Measurements from ENCODE around the gene TAOK1.
"Not testable (repeated sequence)": the region's sequence is repeated elsewhere in the genome, so short reads cannot be mapped to it uniquely, and the experiment has no call there.

Gene TAOK1

DNA sequence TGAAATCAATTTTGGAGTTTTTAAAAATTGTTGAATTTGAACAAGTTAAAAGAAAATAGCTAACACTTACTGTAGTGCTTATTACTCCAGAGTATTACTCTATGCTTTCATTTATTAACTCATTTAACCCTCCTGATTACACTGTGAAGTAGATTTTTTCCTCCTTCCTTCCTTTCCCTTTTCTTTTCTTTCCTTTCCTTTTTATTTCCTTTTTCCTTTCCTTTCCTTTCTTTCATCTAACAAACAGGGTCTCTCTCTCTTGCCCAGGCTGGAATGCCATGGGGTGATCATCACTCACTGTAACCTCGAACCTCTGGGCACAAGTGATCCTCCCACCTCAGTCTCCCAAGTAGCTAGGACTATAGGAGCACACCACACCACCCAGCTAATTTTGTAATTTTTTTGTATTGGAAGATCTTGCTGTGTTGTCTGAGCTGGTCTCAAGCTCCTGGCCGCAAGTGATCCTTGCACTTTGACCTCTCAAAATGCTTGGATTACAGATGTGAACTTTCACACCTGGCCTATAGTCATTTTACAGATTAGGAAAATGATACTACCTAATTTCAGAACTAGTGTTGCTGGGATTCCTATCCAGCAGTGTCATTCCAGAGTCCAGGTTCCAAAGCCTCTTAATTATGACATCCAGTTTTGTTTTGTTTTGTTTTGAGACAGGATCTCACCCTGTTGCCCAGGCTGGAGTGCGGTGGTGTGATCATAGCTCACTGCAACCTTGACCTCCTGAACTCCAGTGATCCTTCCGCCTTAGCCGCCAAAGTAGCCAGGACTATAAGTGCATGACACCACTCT is 59.9 kb downstream of the TAOK1 start:
- no peak for DNase-seq

DNA sequence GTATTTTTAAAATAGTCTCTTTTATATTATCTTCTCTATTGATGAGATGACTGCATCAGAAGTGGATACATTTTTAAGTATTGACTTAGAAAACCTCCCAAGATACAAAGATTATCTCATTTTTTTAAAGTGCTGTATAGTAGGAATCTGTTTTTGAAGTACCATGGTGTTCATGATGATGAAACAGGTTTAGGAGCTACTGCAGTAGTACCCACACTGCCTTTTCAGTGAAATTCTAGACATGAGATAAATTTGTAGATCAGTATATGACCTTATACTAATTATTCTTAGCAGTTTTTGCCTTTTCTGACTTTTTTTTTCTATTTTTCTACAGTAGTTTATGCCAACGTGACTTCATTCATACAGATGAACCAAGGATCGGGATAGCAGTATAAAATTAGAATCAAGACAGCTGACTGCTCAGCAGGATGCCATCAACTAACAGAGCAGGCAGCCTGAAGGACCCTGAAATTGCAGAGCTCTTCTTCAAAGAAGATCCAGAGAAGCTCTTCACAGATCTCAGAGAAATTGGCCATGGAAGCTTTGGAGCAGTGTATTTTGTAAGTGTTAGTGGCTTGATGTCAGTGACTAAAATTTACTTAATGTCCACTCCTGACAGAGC is 61.1 kb downstream of the TAOK1 start:
- DNase-seq = no peak

DNA sequence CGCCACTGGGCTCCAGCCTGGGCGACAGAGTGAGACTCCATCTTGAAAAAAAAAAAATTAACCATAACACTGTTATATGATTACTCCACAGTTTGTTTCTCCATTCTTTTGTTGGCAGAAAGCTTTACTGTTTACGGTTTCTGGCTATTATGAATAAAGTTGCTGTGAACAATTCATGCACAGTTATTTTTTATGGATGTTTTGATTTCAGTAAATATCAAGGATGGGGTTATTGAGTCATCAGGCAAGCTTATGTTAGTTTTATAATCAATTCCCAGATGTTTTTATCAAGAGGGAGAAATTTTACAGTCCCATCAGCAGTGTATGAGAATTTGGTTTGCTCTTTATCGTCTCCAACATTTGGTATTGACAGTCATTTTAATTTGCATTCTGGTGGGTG is 67.9 kb downstream of the TAOK1 start:
- DNase-seq = no peak

GRCh38 chr17:29461483-29462206 is 71.5 kb downstream of the TAOK1 start:
- no peak for DNase-seq

DNA sequence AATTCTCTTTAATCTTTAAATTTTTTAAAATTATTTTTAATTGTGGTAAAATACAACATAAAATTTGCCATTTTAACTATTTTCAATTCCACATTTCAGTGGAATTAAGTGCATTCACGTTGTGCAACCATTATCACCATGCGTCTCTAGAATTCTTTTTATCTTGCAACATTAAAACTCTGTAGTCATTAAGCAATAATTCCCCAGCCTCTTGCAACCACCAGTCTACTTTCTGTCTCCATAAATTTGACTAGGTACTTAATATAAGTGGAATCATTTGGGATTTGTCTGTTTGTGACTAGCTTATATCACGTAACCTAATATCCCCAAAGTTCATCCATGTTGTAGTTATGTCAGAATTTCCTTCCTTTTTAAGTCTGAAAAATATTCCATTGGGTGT is 79.1 kb downstream of the TAOK1 start:
- peak; percentile 47 to 67 for DNase-seq

DNA sequence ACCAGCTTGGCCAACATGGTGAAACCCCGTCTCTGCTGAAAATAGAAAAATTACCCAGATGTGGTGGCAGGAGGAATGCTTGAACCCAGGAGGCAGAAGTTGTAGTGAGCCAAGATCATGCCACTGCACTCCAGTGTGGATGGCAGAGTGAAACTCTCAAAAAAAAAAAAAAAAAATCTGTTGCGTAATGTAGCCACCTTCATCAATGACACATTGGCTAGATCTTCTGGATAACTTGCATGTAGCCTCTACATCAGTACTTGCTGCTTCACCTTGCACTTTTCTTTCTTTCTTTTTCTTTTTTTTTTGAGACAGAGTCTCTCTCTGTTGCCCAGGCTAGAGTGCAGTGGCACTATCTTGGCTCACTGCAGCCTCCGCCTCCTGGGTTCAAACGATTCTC is 83.3 kb downstream of the TAOK1 start:
- DNase-seq = not testable (repeated sequence)

GRCh38 chr17:29474297-29474696 is 84.1 kb downstream of the TAOK1 start:
- no peak for DNase-seq

DNA sequence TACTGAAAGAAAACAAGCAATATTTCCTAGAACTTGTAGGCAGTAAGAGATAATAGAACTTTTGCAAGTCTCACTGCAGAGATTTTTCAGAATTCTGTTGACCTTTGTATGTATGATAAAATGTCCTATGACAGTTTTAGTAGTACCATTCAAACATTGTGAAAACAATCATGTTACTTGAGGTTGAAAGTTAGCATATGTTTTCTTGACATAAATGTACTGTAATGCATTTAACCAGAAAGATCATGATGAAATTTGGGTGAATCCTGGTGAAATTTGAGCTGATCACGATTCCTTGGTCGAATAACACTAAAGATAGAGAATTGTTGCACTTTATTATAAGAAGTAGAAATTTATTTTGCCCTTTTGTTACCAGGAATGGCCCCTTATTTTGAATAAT is 85.7 kb downstream of the TAOK1 start:
- no peak for DNase-seq

DNA sequence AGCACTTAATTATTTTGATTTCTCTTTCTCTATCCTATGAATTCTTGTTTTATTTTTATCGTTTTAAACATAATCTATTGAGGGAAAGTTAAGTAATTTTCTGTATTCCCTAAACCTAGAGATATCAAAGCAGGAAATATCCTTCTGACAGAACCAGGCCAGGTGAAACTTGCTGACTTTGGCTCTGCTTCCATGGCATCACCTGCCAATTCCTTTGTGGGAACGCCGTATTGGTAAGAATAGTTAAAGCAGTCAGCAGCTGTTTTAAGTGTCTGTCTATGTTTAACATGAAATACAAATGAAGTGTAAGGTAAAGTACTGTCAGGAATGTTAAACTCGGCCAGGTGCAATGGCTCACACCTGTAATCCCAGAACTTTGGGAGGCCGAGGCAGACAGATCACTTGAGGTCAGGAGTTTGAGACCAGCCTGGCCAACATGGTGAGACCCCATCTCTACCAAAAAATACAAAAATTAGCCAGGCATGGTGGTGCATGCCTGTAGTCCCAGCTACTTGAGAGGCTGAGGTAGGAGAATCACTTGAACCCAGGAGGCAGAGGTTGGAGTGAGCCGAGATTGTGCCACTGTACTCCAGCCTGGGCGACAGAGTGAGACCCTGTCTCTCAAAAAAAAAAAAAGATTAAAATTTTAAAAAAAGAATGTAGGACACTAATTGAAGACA is 90.2 kb downstream of the TAOK1 start:
- DNase-seq = not testable (repeated sequence)

- no peak for DNase-seq
Measured at GRCh38 chr17:29483503-29483902, 93.3 kb downstream of the TAOK1 start.

GRCh38 chr17:29495011-29495410 is 104.8 kb downstream of the TAOK1 start:
- no peak for DNase-seq

DNA sequence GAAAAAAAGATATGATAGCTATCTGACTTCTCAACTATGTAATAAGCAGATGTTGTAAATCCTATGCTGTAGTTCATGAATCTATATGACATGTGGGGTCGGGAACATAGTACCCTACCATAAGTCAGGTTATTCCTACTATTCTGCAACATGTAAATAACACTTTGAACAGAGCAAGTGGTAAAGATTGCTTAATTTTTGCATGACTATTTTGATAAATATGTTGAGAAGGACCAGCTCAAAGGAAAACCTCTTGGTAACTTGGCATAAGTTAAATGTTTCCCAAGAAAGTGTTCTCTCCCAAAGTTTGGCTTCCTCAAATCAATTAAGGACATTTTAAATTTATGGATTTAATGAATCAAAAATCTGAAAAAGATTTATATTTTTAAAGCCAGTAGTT is 114.5 kb downstream of the TAOK1 start:
- DNase-seq = no peak

GRCh38 chr17:29505836-29506235 is 115.7 kb downstream of the TAOK1 start:
- DNase-seq = peak; percentile 33 to 57

DNA sequence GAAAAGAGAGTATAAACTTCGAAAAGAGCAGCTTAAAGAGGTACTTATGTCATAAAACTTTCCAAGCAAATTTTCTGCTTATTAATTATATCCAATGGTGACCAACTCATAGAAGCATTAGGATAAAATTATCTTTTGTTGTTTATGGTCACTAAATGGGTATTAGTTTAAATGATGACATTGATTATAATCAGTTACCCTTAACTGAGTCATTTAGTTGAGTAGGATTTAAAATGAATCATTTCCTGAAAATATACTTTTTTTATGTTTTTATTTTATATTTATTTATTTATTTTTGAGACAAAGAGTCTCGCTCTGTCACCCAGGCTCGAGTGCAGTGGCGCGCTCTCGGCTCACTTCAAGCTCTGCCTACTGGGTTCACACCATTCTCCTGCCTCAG is 120.8 kb downstream of the TAOK1 start:
- no peak for DNase-seq

GRCh38 chr17:29514792-29515191 is 124.6 kb downstream of the TAOK1 start:
- DNase-seq = no peak

DNA sequence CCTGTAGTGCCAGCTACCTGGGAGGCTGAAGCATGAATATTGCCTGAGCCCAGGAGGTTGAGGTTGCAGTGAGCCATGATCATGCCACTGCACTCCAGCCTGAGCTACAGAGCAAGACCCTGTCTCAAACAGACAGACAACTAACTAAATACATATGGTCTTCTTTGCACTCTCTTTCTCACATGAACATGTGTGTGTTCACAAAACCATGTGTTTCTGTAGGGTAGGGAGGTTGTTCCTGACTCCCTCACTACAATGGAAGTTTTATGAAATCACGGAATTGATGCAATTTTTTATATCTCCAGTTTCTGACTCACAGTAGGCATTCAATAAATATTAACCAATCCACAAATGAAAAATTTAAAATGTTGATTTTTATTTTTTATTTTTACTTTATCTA is 128.2 kb downstream of the TAOK1 start:
- DNase-seq = no peak

- no peak for DNase-seq
Measured at GRCh38 chr17:29524692-29525091, 134.5 kb downstream of the TAOK1 start.

DNA sequence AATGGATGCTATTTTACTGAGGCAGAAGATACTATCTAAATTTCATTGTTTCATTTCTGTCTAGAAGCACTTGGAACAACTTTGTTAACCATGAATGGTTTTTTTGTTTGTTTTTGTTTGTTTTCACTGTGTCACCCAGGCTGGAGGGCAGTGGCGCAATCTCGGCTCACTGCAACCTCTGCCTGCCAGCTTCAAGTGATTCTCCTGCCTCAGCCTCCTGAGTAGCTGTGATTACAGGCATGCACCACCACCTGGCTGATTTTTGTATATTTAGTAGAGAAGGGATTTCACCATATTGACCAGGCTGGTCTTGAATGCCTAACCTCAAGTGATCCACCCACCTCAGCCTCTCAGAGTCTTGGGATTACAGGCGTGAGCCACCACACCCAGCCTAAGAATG is 136.2 kb downstream of the TAOK1 start:
- no peak for DNase-seq

DNA sequence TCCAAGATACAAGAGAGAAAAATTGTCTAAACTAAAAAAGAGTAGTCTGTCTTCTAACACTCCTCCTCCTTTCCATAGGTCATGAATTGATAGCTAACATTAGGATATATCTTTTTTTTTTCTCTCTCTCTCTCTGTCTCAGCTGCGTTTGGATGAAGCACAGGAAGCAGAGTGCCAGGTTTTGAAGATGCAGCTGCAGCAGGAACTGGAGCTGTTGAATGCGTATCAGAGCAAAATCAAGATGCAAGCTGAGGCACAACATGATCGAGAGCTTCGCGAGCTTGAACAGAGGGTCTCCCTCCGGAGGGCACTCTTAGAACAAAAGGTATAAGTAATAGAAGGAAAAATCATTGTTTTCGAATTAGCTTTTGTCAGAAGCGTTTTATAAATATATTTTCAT is 143.8 kb downstream of the TAOK1 start:
- no peak for DNase-seq

DNA sequence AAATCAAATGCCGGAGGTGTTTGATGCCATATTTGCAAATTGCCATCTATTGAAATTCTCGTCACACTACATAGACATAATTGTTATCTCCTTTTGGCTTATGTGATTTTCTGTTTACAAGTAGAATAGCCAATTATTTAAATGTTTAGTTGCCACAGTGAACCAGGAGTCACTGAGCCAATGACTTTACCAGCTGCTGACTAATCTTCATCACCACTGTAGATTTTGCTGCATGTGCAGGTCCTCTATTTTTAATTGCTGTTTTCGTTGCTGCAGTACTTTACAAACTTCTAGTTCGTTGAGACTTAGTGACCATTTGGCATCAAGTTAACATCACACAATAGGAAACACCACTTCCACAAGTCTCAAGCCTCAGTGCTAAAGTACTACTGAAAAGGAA is 153.9 kb downstream of the TAOK1 start:
- no peak for DNase-seq

DNA sequence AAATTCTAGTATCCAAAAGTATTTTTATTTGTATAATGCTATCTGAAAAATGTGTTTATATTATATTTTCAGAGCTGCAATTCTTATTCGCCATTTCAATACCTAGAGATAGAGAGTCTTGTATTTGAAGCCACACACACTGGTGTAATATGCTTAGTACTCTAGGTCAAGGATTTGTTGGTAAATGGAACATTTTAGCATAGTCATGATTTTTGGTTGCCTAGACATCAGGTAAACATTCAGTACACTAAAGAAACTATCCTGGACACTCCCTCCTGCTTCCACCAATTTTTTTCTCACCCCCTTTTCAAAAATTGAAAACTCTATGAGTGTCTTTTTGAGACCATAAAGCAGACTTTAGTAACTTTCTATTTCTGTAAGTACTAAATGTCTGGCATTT is 155.9 kb downstream of the TAOK1 start:
- DNase-seq = no peak

GRCh38 chr17:29546830-29547229 is 156.7 kb downstream of the TAOK1 start:
- DNase-seq = no peak

DNA sequence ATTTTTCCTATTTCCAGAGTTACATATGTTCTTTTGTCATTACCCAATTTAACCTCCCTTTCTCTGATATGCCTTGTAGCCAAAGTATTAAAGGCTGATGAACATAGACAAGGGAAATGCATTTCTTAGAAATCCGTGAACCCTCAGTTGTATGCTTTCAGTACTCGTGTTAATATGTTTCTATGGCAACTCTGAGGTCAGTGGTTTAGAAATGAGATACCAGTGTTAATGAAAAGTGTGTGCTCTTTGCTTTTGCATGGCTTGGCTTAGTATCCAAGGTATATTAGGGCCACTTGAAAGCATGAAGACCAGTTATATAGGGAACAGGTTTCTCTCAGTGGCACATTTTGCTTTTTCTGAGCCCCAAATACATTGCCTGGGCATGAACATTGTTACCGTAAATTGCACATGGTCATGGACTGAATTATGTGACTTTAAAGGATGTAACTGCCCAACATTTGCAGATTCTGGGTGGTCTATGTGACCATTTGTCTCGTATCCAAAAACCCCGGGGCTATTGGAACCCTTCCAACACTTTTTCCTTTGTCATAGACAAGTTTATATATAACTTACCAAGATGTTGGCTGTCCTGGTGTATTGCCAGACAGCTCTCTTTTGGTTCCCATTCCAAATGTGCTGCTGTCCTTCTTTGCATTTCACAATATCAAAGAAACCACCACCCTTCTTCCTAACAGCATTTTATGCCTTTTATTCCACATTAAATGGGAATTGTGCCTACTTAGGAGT is 159.2 kb downstream of the TAOK1 start:
- DNase-seq = no peak

All from inflammatory macrophage treated with lipopolysaccharide for 1 hour (primary cell).